ENCODE measurements around the gene SUMO4. TPM values are rescaled to one million over a fixed set of nuclear protein-coding genes. Genes with fewer than 3 reads are reported as not detected.

SUMO4 gene
- total and polyA plus RNA-seq, 2 of the 4 experiments (the other 2 are of a cell fraction) = 2.2 TPM; not detected in 1

DNA sequence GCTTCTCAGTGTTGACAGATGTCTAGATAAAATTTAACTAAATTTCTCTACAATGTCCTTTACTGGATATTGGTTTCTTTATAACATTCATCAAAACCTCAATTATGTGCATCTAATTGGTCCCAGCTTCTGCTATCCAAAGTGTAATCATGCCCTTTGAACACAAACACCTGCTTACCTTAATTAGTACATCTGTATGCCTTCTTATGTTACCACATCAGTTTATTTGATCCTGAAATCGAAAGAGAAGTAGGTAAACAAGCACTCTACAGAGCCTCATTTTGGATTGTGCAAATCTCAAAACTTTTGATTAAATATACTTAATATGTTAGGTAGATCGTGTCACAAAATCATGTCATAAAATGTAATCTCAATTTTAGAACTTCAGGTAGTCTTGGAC is 46.1 kb upstream of the SUMO4 start:
- no CpG with 5 or more reads among the region's 2 CpGs for WGBS, 2 experiments (ENCODE audit: extremely low coverage in 2 of 2, insufficient read length in 1 of 2)
- H3K27ac ChIP-seq (ENCODE audit: insufficient read depth, low read length) = no peak overlapping the region
- no TSS peak for BruUV-seq (replicated peaks)

More for the DNA sequence above, 46.1 kb upstream of the SUMO4 start:
- in situ Hi-C loops (cut with MboI; ENCODE audit: low sequenced_read_pairs) (no loop called here), intact Hi-C loops (cut with micrococcal nuclease) (no loop called here), dilution Hi-C loops (cut with HindIII; ENCODE audit: low sequenced_read_pairs, unreplicated experiment) (no loop called here)
- ChIA-PET POLR2A (ENCODE audit: unreplicated experiment) (no interaction called here), CTCF (no interaction called here)
- Histone ChIP-seq H3K27me3 (ENCODE audit: control insufficient read depth, insufficient read depth, low read length) (no peaks in the 10 kb centered on the region), H3K14ac (replicated peaks; ENCODE audit: low read depth, low read length) (no peak overlapping the region), H3K79me1 (ENCODE audit: low read depth in 1 of 2, low read length in 2 of 2) (peaks cover 18 to 44% of the 10 kb centered on the region in 2 experiments), H4K20me1 (ENCODE audit: insufficient read depth, low read length) (peaks cover 47% of the 10 kb centered on the region), H2AFZ (replicated peaks; ENCODE audit: low read length, poor library complexity) (no peak overlapping the region), H3K4ac (ENCODE audit: low read depth, low read length) (no peak overlapping the region), H3K9me1 (ENCODE audit: insufficient read depth, low read length) (no peaks in the 10 kb centered on the region; the same call in 1 of the 2 replicates), H4K91ac (ENCODE audit: insufficient read depth, low read depth, low read length) (no peak overlapping the region), H3K9ac (ENCODE audit: low read depth, low read length) (no peak overlapping the region), H3K23ac (ENCODE audit: low read depth, low read length) (no peak overlapping the region), H3K4me2 (ENCODE audit: low read depth, low read length) (no peak overlapping the region), H2BK120ac (ENCODE audit: low read depth, low read length) (no peak overlapping the region), H2AK5ac (ENCODE audit: low read depth, low read length) (no peak overlapping the region), H3K36me3 (ENCODE audit: control insufficient read depth, insufficient read depth, low read length) (no peaks in the 10 kb centered on the region), H3K4me1 (ENCODE audit: control insufficient read depth, insufficient read depth, low read length) (no peaks in the 10 kb centered on the region), H3K18ac (ENCODE audit: low read depth, low read length) (no peak overlapping the region), H2BK15ac (ENCODE audit: low read depth, low read length) (no peak overlapping the region), H2AK9ac (replicated peaks; ENCODE audit: low read depth, low read length, poor library complexity) (no peak overlapping the region), H3K56ac (ENCODE audit: extremely low read depth, insufficient read depth, low read length) (no peak overlapping the region), H4K8ac (ENCODE audit: low read depth in 2 of 2, low read length in 2 of 2) (no peak overlapping the region), H3K9me3 (ENCODE audit: control insufficient read depth, insufficient read depth, low read length) (no peaks in the 10 kb centered on the region), H2BK5ac (ENCODE audit: low read depth, low read length, poor library complexity, severe bottlenecking) (no peak overlapping the region), H2BK20ac (ENCODE audit: low read depth, low read length) (no peak overlapping the region), H3K4me3 (ENCODE audit: insufficient read depth, low read depth, low read length) (no peak overlapping the region), H4K5ac (ENCODE audit: low read depth, low read length) (no peak overlapping the region)
- ATAC-seq (ENCODE audit: low read depth) (no peak), DNase-seq (no peak)
- no peak for TF ChIP-seq BHLHE40 (IDR thresholded peaks at IDR 0.05; ENCODE audit: low read depth, low read length)
- no peak for TF ChIP-seq FOS (IDR thresholded peaks at IDR 0.05; ENCODE audit: low read depth, low read length)
- TF ChIP-seq NFE2L2 (IDR thresholded peaks at IDR 0.05; ENCODE audit: low read depth, low read length) = no peak
